HG03103 (cell line): ENCODE data around the gene VDAC2.

Experiments used
- ATAC-seq: cut with Tn5 transposase; IDR thresholded peaks from one replicate; pipeline ENCODE4 v1.9.1; 2021; ENCODE audit warnings: low read depth; ENCODE audit not compliant: unreplicated experiment

The VDAC2 gene

GRCh38 chr10:75228834-75229233, 18.2 kb downstream of the VDAC2 start:
- ATAC-seq, result no peak

GRCh38 chr10:75229971-75230370, 19.4 kb downstream of the VDAC2 start:
- no peak for ATAC-seq

GRCh38 chr10:75230600-75231038, 20.0 kb downstream of the VDAC2 start:
- ATAC-seq, result peak; percentile 32

- ATAC-seq, result no peak
Measured at GRCh38 chr10:75231672-75232581, 21.3 kb downstream of the VDAC2 start.

GRCh38 chr10:75233444-75234016, 22.9 kb downstream of the VDAC2 start:
- no peak for ATAC-seq

GRCh38 chr10:75234017-75234682, 23.6 kb downstream of the VDAC2 start:
- peak; percentile 45 for ATAC-seq

GRCh38 chr10:75234683-75235374, 24.2 kb downstream of the VDAC2 start:
- ATAC-seq, result peak; percentile 8

GRCh38 chr10:75235375-75236177, 25.0 kb downstream of the VDAC2 start, which contains the start of gene COMTD1:
Gene COMTD1, minus strand, starts transcription at chr10:75235957. Its CDS starts 29 bp downstream, at chr10:75235928.
- ATAC-seq, result peak; percentile 67

GRCh38 chr10:75236178-75236825, 25.7 kb downstream of the VDAC2 start:
- ATAC-seq, result no peak

- no peak for ATAC-seq
Measured at GRCh38 chr10:75238182-75239095, 27.8 kb downstream of the VDAC2 start.

GRCh38 chr10:75239096-75239790, 28.6 kb downstream of the VDAC2 start:
- ATAC-seq, result no peak

GRCh38 chr10:75240329-75241076, 29.9 kb downstream of the VDAC2 start:
- ATAC-seq, result no peak

GRCh38 chr10:75243426-75243825, 32.8 kb downstream of the VDAC2 start:
- ATAC-seq, result no peak

GRCh38 chr10:75244487-75245353, 34.1 kb downstream of the VDAC2 start:
- no peak for ATAC-seq

GRCh38 chr10:75245354-75246250, 35.0 kb downstream of the VDAC2 start:
- ATAC-seq, result no peak
